Measurements from ENCODE around the gene LATS2.

DNA sequence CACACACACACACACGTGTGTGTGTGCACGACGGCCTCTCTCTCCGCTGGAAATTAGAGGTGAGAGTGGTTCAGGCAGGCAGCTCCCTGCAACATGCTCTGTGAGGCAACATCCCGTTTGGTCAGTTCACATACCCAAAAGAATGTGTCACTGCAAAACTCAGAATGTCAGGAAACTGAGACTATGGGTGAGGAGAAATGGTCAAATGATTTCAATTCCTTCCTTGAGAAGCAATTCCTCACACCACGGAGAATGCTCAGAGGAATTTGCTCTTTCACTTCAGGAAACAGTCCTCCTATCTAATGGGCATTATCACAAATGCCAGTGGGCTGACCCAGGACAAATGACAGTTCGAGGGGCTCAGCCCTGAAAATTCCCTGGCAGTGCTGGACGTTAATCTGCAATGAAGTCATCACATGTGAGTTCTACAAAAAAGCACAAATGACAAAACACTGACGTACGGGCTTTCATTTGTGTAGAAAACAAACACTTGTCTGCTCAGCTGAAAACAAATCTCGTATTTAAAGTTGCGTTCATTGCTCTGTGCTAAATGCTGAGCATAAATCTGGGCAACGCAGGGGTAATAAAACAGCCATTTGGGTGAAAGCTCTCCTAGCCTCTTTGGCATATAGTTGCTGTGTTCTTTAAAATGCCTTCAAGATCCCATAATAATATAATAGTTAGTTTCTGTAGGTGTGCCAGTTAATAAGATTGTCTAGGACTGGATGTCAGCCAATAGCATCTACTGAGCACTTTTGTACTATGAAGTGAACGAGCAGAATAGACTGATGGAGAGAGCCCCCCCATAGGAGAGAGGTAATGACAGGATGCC is 18.6 kb upstream of the LATS2 start:
- TF ChIP-seq, protein P1, sequence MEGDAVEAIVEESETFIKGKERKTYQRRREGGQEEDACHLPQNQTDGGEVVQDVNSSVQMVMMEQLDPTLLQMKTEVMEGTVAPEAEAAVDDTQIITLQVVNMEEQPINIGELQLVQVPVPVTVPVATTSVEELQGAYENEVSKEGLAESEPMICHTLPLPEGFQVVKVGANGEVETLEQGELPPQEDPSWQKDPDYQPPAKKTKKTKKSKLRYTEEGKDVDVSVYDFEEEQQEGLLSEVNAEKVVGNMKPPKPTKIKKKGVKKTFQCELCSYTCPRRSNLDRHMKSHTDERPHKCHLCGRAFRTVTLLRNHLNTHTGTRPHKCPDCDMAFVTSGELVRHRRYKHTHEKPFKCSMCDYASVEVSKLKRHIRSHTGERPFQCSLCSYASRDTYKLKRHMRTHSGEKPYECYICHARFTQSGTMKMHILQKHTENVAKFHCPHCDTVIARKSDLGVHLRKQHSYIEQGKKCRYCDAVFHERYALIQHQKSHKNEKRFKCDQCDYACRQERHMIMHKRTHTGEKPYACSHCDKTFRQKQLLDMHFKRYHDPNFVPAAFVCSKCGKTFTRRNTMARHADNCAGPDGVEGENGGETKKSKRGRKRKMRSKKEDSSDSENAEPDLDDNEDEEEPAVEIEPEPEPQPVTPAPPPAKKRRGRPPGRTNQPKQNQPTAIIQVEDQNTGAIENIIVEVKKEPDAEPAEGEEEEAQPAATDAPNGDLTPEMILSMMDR (IDR thresholded peaks at IDR 0.05): no peak
- peak in 2 of 3 donors; percentile 45 to 61 for TF ChIP-seq POLR2AphosphoS5 (IDR thresholded peaks at IDR 0.05)
- TF ChIP-seq EP300 (IDR thresholded peaks at IDR 0.05): no peak
- no peak for TF ChIP-seq POLR2A (IDR thresholded peaks at IDR 0.05)
